SU-DHL-6 (cell line): ENCODE measurements around the gene ITPRIP.

Experiments
- H2AFZ ChIP-seq: fragments of 200-600 bp; sonication (generic); 2 replicates; pipeline ENCODE4 v1.6.1; 2014; ENCODE audit warnings: low read depth, mild to moderate bottlenecking, moderate library complexity, mixed read lengths, antibody characterized with exemption, low read length; ENCODE audit not compliant: severe bottlenecking
- H3F3A ChIP-seq: fragments of 200-600 bp; shearing (Covaris generic); 2 replicates; pipeline ENCODE4 v1.6.0; 2016; ENCODE audit warnings: antibody characterized with exemption, mild to moderate bottlenecking; ENCODE audit not compliant: insufficient read depth
- H3K27ac ChIP-seq: fragments of 200-600 bp; sonication (generic); 2 replicates; pipeline ENCODE4 v1.5.1; 2016; ENCODE audit warnings: low read depth, mild to moderate bottlenecking, low read length, moderate library complexity, mixed read lengths
- H3K27me3 ChIP-seq: fragments of 200-600 bp; sonication (generic), shearing (Covaris generic); 2 replicates; pipeline ENCODE4 v1.6.0; 2014; ENCODE audit warnings: mild to moderate bottlenecking, low read length
- H3K36me3 ChIP-seq: fragments of 200-600 bp; sonication (generic); 2 replicates; pipeline ENCODE4 v1.6.1; 2014; ENCODE audit warnings: mild to moderate bottlenecking, low read length, mixed read lengths
- H3K4me2 ChIP-seq: fragments of 300-600, 200-600 bp; shearing (Covaris generic), sonication (generic); 2 replicates; pipeline ENCODE4 v1.6.0; 2014; ENCODE audit warnings: low read length, low read depth, mild to moderate bottlenecking; ENCODE audit not compliant: poor library complexity, severe bottlenecking
- H3K4me3 ChIP-seq: fragments of 200-600 bp; sonication (generic); 2 replicates; pipeline ENCODE4 v1.5.1; 2014; ENCODE audit warnings: antibody characterized with exemption, low read length, mild to moderate bottlenecking, mixed read lengths; ENCODE audit not compliant: insufficient read depth, poor library complexity, severe bottlenecking
- H3K79me2 ChIP-seq: fragments of 200-600 bp; sonication (generic); 2 replicates; pipeline ENCODE4 v1.6.1; 2014; ENCODE audit warnings: mild to moderate bottlenecking, low read length, moderate library complexity; ENCODE audit not compliant: insufficient read depth
- H3K9ac ChIP-seq: fragments of 200-600 bp; sonication (generic); 2 replicates; pipeline ENCODE4 v1.7.0; 2014; ENCODE audit warnings: mild to moderate bottlenecking, low read length
- H3K9me2 ChIP-seq: fragments of 200-600 bp; sonication (generic); replicated peaks from 2 replicates; pipeline ENCODE4 v1.6.1; 2014; ENCODE audit warnings: low read length; ENCODE audit not compliant: insufficient read depth
- H3K9me3 ChIP-seq: fragments of 200-600 bp; sonication (generic); 2 replicates; pipeline ENCODE4 v1.6.1; 2014; ENCODE audit warnings: low read length, mixed read lengths; ENCODE audit not compliant: insufficient read depth
- H4K20me1 ChIP-seq: fragments of 200-600 bp; sonication (generic); 2 replicates; pipeline ENCODE4 v1.6.1; 2014; ENCODE audit warnings: low read depth, mild to moderate bottlenecking, antibody characterized with exemption, low read length, moderate library complexity, mixed read lengths
- EZH2phosphoT487 ChIP-seq: fragments of 200-600 bp; sonication (generic), shearing (Covaris generic); conservative IDR thresholded peaks from 2 replicates; pipeline ENCODE4 v1.6.1; 2018; ENCODE audit warnings: mild to moderate bottlenecking, antibody characterized with exemption, low read length, moderate library complexity, mixed read lengths
- TF ChIP-seq, protein P1 (sequence below): fragments of 200-600 bp; sonication (generic); IDR thresholded peaks from one replicate; pipeline ENCODE4 v1.5.1; 2017; ENCODE audit warnings: antibody characterized with exemption, mild to moderate bottlenecking, low read length, moderate library complexity; ENCODE audit not compliant: insufficient read depth, poor library complexity, severe bottlenecking

Gene ITPRIP

DNA sequence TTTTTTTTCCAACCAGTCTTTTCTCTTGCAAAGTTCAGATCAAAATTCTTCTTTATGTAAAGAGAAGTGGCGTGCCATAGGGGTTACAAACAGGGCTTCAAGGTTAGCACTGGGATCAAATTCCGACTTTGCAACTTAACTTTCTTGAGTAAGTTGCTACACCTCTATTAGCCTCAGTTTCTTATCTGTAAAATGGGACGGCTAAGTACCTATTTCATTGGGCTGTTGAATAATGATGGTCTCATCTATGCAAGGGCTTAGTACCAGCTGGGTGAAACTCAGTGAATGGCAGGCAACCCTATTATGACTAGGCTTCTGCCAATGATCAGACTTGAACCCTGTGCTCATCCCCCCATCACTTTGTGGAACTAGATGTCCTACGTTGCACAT is 33.9 kb downstream of the ITPRIP start:
- H3K27ac ChIP-seq: no peak overlapping the region
- no peak overlapping the region for H2AFZ ChIP-seq
- no peak overlapping the region for H3K4me3 ChIP-seq
- H3K79me2 ChIP-seq: no peaks in the 10 kb centered on the region
- no peaks in the 10 kb centered on the region for H3K27me3 ChIP-seq
- H3K4me2 ChIP-seq: no peak overlapping the region
- H3K36me3 ChIP-seq: no peaks in the 10 kb centered on the region
- H3F3A ChIP-seq: no peaks in the 10 kb centered on the region
- TF ChIP-seq EZH2phosphoT487: no peak
- no peaks in the 10 kb centered on the region for H3K9me3 ChIP-seq
- H4K20me1 ChIP-seq: no peaks in the 10 kb centered on the region
- no peak overlapping the region for H3K9ac ChIP-seq
- no peaks in the 10 kb centered on the region for H3K9me2 ChIP-seq

DNA sequence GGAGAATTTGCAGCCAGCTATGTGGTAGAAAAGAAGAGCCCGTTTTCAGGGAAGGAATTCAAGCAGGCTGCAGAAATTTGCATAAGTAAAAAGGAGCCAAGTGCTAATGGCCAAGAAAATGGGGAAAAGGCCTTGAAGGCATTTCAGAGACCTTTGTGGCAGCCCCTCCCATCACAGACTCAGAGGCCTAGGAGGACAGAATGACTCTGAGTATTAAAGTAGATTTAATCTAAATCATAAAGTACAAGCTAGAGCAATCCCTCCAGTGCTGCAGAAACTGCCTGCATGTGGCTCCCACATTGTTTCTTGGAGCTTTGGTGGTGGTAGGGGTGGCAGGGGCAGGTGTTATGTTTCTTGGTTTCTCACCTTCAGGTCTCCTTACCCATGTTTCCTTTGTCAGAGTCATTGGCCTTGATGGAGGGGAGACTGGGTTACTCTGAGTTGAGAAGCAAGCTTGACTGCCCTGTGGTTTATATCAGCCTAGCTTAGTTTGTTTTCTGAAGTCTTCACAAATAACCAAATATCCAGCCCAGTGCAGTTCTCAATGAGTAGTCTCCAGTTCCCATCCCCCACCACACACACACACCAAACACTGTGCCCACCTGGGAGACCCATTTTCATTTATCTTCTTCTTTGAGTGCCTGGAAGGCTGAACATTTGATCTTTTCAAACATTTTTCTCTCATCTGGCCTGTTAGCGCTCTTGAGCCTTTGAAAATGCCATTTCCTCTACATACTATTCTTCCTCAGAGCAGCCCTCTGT is 34.5 kb downstream of the ITPRIP start:
- H3K9me3 ChIP-seq: no peaks in the 10 kb centered on the region
- H3K27me3 ChIP-seq: no peaks in the 10 kb centered on the region
- no peak overlapping the region for H3K9ac ChIP-seq
- H3K79me2 ChIP-seq: no peaks in the 10 kb centered on the region
- H4K20me1 ChIP-seq: no peaks in the 10 kb centered on the region
- H2AFZ ChIP-seq: no peak overlapping the region
- H3K4me2 ChIP-seq: no peak overlapping the region
- H3K27ac ChIP-seq: no peak overlapping the region
- no peaks in the 10 kb centered on the region for H3K36me3 ChIP-seq
- TF ChIP-seq, protein P1, sequence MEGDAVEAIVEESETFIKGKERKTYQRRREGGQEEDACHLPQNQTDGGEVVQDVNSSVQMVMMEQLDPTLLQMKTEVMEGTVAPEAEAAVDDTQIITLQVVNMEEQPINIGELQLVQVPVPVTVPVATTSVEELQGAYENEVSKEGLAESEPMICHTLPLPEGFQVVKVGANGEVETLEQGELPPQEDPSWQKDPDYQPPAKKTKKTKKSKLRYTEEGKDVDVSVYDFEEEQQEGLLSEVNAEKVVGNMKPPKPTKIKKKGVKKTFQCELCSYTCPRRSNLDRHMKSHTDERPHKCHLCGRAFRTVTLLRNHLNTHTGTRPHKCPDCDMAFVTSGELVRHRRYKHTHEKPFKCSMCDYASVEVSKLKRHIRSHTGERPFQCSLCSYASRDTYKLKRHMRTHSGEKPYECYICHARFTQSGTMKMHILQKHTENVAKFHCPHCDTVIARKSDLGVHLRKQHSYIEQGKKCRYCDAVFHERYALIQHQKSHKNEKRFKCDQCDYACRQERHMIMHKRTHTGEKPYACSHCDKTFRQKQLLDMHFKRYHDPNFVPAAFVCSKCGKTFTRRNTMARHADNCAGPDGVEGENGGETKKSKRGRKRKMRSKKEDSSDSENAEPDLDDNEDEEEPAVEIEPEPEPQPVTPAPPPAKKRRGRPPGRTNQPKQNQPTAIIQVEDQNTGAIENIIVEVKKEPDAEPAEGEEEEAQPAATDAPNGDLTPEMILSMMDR: no peak
- TF ChIP-seq EZH2phosphoT487: no peak
- H3K9me2 ChIP-seq: no peaks in the 10 kb centered on the region
- H3F3A ChIP-seq: no peaks in the 10 kb centered on the region
- H3K4me3 ChIP-seq: no peak overlapping the region

DNA sequence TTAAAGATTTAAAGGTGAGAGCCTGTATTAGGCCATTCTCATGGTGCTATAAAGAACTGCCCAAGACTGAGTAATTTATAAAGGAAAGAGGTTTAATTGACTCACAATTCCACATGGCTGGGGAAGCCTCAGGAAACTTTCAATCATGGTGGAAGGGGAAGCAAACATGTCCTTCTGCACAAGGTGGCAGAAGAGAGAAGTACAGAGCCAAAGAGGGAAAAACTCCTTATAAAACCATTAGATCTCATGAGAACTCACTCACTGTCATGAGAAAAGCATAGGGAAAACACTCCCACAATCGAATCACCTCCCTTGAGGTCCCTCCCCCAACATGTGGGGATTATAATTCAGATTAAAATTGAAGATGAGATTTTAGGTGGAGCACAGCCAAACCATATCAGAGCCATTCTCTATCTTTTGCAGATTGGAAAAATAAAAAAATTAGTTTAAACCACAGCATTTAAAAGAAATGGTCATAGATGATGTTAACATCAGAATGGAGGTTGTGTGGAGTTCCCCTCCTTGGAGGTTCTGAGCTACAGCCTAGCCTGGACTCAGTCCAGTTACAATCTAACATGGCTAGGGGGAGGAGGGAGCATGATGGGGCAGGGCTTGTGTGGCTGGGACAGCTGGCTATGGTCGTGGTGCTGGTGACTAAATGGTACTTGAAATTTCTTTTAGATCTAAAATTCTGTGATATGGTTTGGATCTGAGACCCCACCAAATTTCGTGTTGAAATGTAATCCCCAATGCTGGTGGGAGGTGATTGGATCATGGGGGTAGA is 36.2 kb downstream of the ITPRIP start:
- Histone ChIP-seq H3K27me3 (no peaks in the 10 kb centered on the region), H3K4me2 (no peak overlapping the region), H3K9ac (no peak overlapping the region), H2AFZ (no peak overlapping the region), H3K4me3 (no peak overlapping the region), H3F3A (no peaks in the 10 kb centered on the region), H3K36me3 (no peaks in the 10 kb centered on the region), H3K9me2 (no peaks in the 10 kb centered on the region), H3K79me2 (no peaks in the 10 kb centered on the region), H3K9me3 (no peaks in the 10 kb centered on the region), H4K20me1 (no peaks in the 10 kb centered on the region), H3K27ac (no peak overlapping the region)
- TF ChIP-seq, protein P1: no peak
- no peak for TF ChIP-seq EZH2phosphoT487

DNA sequence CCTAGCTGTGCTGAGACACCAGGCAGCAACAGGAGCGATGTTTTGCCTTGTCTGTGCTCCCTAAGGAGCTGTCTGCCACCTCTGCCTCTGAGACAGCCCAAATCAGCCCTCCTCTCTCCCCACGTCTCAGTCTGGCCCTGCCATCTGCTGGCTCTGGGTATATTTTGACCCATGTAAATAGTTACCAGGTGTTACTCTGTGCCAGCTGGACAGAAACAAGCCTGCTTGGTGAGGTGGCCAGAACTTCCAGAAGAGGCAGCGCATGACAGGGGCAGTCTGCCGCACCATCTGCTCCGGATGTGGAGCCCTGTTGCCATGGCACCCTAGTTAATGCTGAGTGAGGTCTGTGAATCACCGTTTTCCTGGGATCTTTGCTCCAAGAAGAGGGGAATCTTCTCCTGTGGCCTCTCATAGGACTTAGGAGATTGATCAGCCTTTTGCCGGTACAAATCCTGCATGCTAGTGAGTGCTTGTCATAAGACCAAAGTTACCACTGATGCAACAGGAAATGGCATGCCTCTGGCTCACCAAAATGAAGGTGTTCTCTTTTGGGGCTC is 37.5 kb downstream of the ITPRIP start:
- Histone ChIP-seq H3K27ac (no peak overlapping the region), H3K9ac (no peak overlapping the region), H3K4me3 (no peak overlapping the region), H3K9me2 (no peaks in the 10 kb centered on the region), H3K79me2 (no peaks in the 10 kb centered on the region), H3K27me3 (no peaks in the 10 kb centered on the region), H4K20me1 (no peaks in the 10 kb centered on the region), H3K9me3 (no peaks in the 10 kb centered on the region), H2AFZ (no peak overlapping the region), H3F3A (no peaks in the 10 kb centered on the region), H3K36me3 (no peaks in the 10 kb centered on the region), H3K4me2 (no peak overlapping the region)
- TF ChIP-seq, protein P1: no peak
- no peak for TF ChIP-seq EZH2phosphoT487
